Gastrocnemius medialis (tissue), 4 donors: ENCODE results near the gene TDRD7. TPM values are rescaled to one million over a fixed set of nuclear protein-coding genes. Genes with fewer than 3 reads are reported as not detected.
A peak's percentile ranks its signal among the peaks of the same experiment; 100 is the strongest.

Experiments
- ATAC-seq, 2 donors: fragments of 150-250 bp; one replicate each; pipeline ENCODE4 v1.9.1; 2016
- DNase-seq, 2 donors: peaks; one replicate each; pipeline ENCODE4 v3.0.0-alpha.2; 2019
- H3K27ac ChIP-seq, 4 donors: fragments of 200-600 bp; sonication (generic); 1 replicate in 1 of 4; 2 replicates in 3 of 4; pipeline ENCODE4 v1.5.1; 2016 to 2018; ENCODE audit warnings: mild to moderate bottlenecking in 2 of 4, moderate library complexity in 1 of 4
- H3K27me3 ChIP-seq, 3 donors: fragments of 200-600 bp; sonication (generic) in 2 of 3; 1 replicate in 1 of 3; 2 replicates in 2 of 3; pipeline versions ENCODE4 v1.5.1 to v1.6.0; 2016 to 2019; ENCODE audit warnings: mild to moderate bottlenecking in 1 of 3, moderate library complexity in 1 of 3
- H3K36me3 ChIP-seq, 2 donors: fragments of 200-600 bp; sonication (generic) in 1 of 2; one replicate each; pipeline ENCODE4 v1.5.1; 2017 to 2018
- H3K4me1 ChIP-seq, 2 donors: fragments of 200-600 bp; sonication (generic) in 1 of 2; one replicate each; pipeline ENCODE4 v1.5.1; 2016 to 2017; ENCODE audit warnings: mild to moderate bottlenecking in 2 of 2
- H3K4me3 ChIP-seq, 4 donors: fragments of 200-600 bp; sonication (generic) in 3 of 4; 1 replicate in 1 of 4; 2 replicates in 3 of 4; pipeline ENCODE4 v1.5.1; 2016 to 2019; ENCODE audit warnings: mild to moderate bottlenecking in 2 of 4
- H3K9me3 ChIP-seq, 3 donors: fragments of 200-600 bp; sonication (generic) in 2 of 3; 1 replicate in 1 of 3; 2 replicates in 2 of 3; pipeline ENCODE4 v1.5.1; 2016 to 2019
- POLR2A ChIP-seq, 2 donors: fragments of 450-650 bp; IDR thresholded peaks; one replicate each; pipeline ENCODE4 v1.6.1; 2017; ENCODE audit warnings: antibody characterized with exemption in 2 of 2, mild to moderate bottlenecking in 2 of 2, moderate library complexity in 2 of 2
- in situ Hi-C, 4 donors: fragments of 200-750 bp; cut with MboI; loops; one replicate each; pipeline versions ENCODE4 v1.15.0 to v1.8.0; 2017; ENCODE audit warnings: low sequenced_read_pairs in 4 of 4
- intact Hi-C: fragments of 100-400 bp; cut with DNase I; formaldehyde crosslinking; loops from one replicate; pipeline ENCODE4 v1.15.1; 2023; ENCODE audit warnings: low total_unique reads
- total RNA-seq, 4 donors: library from RNA; depleted of rRNA; stranded (reverse); fragments of >200 nt; gene quantifications; one replicate each; pipeline versions ENCODE4 v1.1.0 to v1.2.3, GENCODE V29; 2016
- TF ChIP-seq, protein P1 (sequence below), 5 experiments: fragments of 450-650 bp in 3 of 5; fragments of 200-600 bp in 2 of 5; sonication (generic) in 2 of 5; IDR thresholded peaks in 4 of 5; conservative IDR thresholded peaks in 1 of 5; 1 replicate in 4 of 5; 2 replicates in 1 of 5; pipeline ENCODE4 v1.5.1; 2016 to 2019; ENCODE audit warnings: antibody characterized with exemption in 5 of 5, mild to moderate bottlenecking in 3 of 5, moderate library complexity in 3 of 5

Gene TDRD7
- total RNA-seq, 4 donors from 2014 or later = 2.9 to 5.7 (median 3.5) TPM

DNA sequence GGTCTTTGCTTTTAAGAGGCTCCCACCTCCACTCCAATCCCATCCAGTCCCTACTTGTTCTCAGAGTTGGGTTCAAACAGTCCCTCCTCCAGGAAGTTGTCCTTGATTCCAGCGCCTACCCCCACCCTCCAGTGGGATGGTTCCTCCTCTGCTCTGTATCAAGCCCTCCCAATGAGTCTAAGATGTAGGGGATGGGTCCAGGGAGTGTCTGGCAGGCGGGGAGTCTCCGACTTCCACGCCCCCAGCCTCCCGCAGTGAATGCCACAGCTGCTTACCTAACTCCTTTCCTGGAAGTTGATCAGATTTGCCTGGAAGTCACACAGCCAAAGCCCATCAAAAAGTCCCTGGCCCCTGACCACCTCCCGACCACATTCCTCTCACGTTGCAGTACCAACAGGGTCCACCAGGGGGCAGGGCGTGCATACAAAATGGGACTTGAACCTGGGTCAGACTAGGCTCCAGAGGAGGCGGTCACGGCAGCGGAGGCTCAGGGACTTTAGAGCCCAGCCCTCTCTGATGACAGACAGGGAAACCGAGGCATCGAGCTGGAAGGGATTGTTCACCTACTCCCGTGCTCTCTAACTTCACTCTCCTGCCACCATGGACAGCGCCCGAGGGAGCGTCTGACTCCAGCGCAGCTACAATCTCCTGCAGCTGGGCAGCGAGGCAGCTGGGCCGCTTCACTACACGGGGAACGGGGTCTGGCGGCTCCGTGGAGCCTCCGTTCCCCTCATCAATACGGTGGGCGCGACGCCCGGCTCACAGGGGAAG lies 25.0 kb upstream of the TDRD7 start:
- in situ Hi-C loops (loop anchor here in 1 of 4 donors (25.0 kb wide), 1 partner anchor 525 kb away; the partner anchor contains the start of gene ZNF782), intact Hi-C loops (no loop called here)
- no peak for TF ChIP-seq POLR2A (IDR thresholded peaks at IDR 0.05)
- TF ChIP-seq, protein P1, sequence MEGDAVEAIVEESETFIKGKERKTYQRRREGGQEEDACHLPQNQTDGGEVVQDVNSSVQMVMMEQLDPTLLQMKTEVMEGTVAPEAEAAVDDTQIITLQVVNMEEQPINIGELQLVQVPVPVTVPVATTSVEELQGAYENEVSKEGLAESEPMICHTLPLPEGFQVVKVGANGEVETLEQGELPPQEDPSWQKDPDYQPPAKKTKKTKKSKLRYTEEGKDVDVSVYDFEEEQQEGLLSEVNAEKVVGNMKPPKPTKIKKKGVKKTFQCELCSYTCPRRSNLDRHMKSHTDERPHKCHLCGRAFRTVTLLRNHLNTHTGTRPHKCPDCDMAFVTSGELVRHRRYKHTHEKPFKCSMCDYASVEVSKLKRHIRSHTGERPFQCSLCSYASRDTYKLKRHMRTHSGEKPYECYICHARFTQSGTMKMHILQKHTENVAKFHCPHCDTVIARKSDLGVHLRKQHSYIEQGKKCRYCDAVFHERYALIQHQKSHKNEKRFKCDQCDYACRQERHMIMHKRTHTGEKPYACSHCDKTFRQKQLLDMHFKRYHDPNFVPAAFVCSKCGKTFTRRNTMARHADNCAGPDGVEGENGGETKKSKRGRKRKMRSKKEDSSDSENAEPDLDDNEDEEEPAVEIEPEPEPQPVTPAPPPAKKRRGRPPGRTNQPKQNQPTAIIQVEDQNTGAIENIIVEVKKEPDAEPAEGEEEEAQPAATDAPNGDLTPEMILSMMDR (IDR thresholded peaks at IDR 0.05 in 4 of 5, conservative IDR thresholded peaks at IDR 0.05 in 1 of 5) = peak; percentile 76 to 87 (median 80)
- Histone ChIP-seq H3K27me3 (peaks cover 0 to 19% (median 3%) of the 10 kb centered on the region in 3 donors), H3K9me3 (no peaks in the 10 kb centered on the region), H3K27ac (no peak overlapping the region), H3K4me1 (peaks cover 0 to 6% of the 10 kb centered on the region in 2 donors), H3K4me3 (no peak overlapping the region), H3K36me3 (no peaks in the 10 kb centered on the region)
- peak in 1 of 2 donors; percentile 23 for DNase-seq
- ATAC-seq = peak; percentile 36 to 70

DNA sequence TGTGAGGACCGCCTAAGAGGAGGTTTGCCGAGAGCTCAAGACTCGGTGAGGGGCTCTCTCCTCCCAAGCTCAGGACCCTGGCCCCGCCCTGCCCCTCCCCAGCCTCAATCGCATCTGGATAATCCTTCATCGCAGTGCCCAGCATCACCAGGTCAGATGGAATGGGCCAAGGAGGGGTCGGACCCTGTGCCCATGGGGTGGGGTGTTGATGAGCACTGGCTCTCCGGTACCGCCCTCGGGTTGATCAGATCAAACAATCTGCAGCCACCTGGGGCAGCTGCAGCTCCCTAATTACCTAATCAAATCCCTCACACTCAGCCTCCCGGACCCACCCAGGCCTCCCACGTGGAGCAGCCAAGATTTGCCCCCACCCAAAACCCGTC lies 24.4 kb upstream of the TDRD7 start:
- DNase-seq (no peak), ATAC-seq (no peak)
- H3K27ac ChIP-seq = no peak overlapping the region
- H3K36me3 ChIP-seq = no peaks in the 10 kb centered on the region
- no peaks in the 10 kb centered on the region for H3K9me3 ChIP-seq
- intact Hi-C loops (no loop called here), in situ Hi-C loops (loop anchor here in 1 of 4 donors (25.0 kb wide), 1 partner anchor 525 kb away; the partner anchor contains the start of gene ZNF782)
- TF ChIP-seq POLR2A (IDR thresholded peaks at IDR 0.05) = no peak
- TF ChIP-seq, protein P1 (IDR thresholded peaks at IDR 0.05 in 4 of 5, conservative IDR thresholded peaks at IDR 0.05 in 1 of 5) = no peak
- H3K4me1 ChIP-seq = peaks cover 0 to 6% of the 10 kb centered on the region in 2 donors
- H3K4me3 ChIP-seq = no peak overlapping the region
- peaks cover 0 to 19% (median 3%) of the 10 kb centered on the region in 3 donors for H3K27me3 ChIP-seq

DNA sequence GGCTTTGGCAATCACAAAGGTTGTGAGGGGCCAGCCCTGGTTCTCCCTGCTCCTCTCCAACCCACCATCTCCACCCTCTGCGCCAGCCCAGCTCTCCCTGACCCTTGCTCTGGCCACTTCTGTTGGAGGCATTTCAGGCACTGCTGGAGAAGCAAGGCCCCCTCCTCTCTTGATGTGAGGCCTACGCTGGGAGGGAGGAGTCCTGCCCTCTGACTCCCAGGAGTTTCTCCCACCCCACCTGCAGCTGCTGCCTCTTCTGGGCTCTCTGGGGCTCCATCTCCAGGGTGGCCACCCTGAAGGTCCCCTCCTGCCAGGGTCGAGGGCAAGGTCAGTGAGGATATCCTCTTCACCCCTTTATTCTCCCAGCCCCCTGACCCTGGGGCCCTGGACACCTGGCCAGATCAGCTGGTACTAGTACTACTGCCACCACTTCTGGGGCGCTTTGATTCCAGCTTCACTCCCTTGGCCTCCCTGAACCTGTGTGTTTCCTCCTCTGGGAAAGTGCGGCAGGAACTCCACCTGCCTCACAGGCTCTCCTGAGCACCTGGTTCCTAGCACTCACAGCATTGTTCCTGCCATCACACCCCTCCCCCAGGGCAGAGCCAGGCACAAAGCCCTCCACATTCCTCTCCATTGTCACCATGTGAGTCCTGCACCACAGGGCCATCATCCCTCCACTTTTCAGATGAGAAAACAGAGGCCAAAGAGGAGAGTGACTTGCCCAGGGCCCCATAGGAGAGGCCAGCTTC lies 23.8 kb upstream of the TDRD7 start:
- H3K27me3 ChIP-seq = peaks cover 0 to 19% (median 3%) of the 10 kb centered on the region in 3 donors
- peaks cover 0 to 6% of the 10 kb centered on the region in 2 donors for H3K4me1 ChIP-seq
- no peak for ATAC-seq
- no peaks in the 10 kb centered on the region for H3K36me3 ChIP-seq
- intact Hi-C loops = no loop called here
- in situ Hi-C loops = loop anchor here in 1 of 4 donors (25.0 kb wide), 1 partner anchor 526 kb away; the partner anchor contains the start of gene ZNF782
- DNase-seq = no peak
- TF ChIP-seq, protein P1 (IDR thresholded peaks at IDR 0.05 in 4 of 5, conservative IDR thresholded peaks at IDR 0.05 in 1 of 5) = no peak
- no peak for TF ChIP-seq POLR2A (IDR thresholded peaks at IDR 0.05)
- no peak overlapping the region for H3K27ac ChIP-seq
- H3K4me3 ChIP-seq = no peak overlapping the region
- H3K9me3 ChIP-seq = no peaks in the 10 kb centered on the region

DNA sequence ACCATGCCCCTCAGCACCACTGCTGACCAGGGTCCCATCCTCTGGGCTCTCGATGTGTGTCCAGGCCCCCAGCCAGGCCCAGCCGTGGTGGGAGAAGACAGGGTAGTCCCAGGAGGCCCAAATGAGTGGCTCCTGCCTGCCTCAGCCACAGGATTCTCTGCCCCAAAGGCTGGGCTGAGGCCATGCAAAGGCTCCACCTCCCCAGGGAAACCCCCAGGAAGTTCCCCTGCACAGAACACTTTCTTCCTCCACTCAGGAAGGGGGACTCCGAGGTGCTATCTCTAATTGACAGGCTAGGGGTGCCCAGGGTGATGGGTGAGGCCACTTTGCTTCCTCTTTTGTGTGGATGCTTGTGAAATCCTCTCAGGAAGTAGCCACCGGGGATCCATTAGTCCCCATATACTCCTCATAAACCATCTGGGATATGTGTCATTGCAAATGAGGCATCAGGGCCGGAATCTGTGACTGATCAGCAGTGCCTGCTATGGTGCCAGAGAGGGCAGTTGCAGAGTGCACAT lies 23.1 kb upstream of the TDRD7 start:
- in situ Hi-C loops = loop anchor here in 1 of 4 donors (25.0 kb wide), 1 partner anchor 526 kb away; the partner anchor contains the start of gene ZNF782
- Histone ChIP-seq H3K4me1 (peaks cover 0 to 6% of the 10 kb centered on the region in 2 donors), H3K27me3 (peaks cover 0 to 19% (median 3%) of the 10 kb centered on the region in 3 donors), H3K27ac (no peak overlapping the region), H3K4me3 (no peak overlapping the region), H3K36me3 (no peaks in the 10 kb centered on the region), H3K9me3 (no peaks in the 10 kb centered on the region)
- DNase-seq (no peak), ATAC-seq (no peak)
- intact Hi-C loops = no loop called here
- TF ChIP-seq, protein P1 (IDR thresholded peaks at IDR 0.05 in 4 of 5, conservative IDR thresholded peaks at IDR 0.05 in 1 of 5) = no peak
- TF ChIP-seq POLR2A (IDR thresholded peaks at IDR 0.05) = no peak
